Measurements from ENCODE around the gene ACVR1. TPM values are rescaled to one million over a fixed set of nuclear protein-coding genes. Genes with fewer than 3 reads are reported as not detected.

The ACVR1 gene
- total and polyA plus RNA-seq, 2 donors (not counting 3 experiments of a cell fraction or from before 2014, with no cell fraction given) = 24.8 to 33.6 TPM

Small RNA genes within 50 kb of the gene (small RNA-seq; reads per million reads assigned to genes)
- not detected for gene RNU6-436P (ENCODE audit: insufficient read depth, insufficient read length, low read depth, low replicate concordance)

Other genes with a start within 250 kb of the ACVR1 start
- gene ACVR1C, start 247.5 kb downstream of the ACVR1 start, total RNA-seq = not detected in 2 replicates
- 0.03 TPM in 1 of 2 replicates, not detected in the other for gene ACVR1C, start 247.5 kb downstream of the ACVR1 start, polyA plus RNA-seq
- not detected in 2 replicates for gene UPP2, start 225.5 kb upstream of the ACVR1 start, total RNA-seq
- not detected in 2 replicates for gene UPP2, start 225.5 kb upstream of the ACVR1 start, polyA plus RNA-seq

All from endothelial cell of umbilical vein (primary cell).